Measurements from ENCODE around the gene BCL6B.

Gene BCL6B

DNA sequence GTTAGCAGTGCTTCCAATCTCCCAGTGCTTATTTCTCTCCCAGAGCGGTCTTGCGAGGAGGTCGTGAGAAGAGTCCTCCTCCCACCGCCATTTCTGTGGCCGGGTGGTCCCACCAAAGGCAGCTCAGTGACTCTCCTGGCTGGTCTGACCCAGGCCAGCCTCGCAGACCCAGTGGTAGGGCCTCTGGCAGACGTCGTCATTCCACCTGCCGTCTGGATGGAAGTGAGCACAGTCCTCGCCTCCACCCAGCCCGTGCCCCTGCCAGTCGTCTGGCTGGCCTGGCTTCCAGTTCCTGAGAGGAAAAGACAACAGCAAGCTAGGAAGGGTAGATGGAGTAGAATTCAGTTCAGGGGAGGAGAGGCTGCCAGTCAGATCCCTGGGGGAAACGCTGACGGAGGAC lies 52.1 kb downstream of the BCL6B start:
- DNase-seq (ENCODE audit: low read depth, low spot score), result no peak
- ChIA-PET CTCF (interaction anchor here (1.0 to 1.3 kb wide), 3 partner anchors 22 to 70 kb away, joined by 3 to 5 read pairs (median 4); no protein-coding TSS in a partner anchor), POLR2A (interaction anchor here (0.6 kb wide), 1 partner anchor 488 kb away, joined by 3 read pairs; no protein-coding TSS in a partner anchor)
- TF ChIP-seq, protein P1, sequence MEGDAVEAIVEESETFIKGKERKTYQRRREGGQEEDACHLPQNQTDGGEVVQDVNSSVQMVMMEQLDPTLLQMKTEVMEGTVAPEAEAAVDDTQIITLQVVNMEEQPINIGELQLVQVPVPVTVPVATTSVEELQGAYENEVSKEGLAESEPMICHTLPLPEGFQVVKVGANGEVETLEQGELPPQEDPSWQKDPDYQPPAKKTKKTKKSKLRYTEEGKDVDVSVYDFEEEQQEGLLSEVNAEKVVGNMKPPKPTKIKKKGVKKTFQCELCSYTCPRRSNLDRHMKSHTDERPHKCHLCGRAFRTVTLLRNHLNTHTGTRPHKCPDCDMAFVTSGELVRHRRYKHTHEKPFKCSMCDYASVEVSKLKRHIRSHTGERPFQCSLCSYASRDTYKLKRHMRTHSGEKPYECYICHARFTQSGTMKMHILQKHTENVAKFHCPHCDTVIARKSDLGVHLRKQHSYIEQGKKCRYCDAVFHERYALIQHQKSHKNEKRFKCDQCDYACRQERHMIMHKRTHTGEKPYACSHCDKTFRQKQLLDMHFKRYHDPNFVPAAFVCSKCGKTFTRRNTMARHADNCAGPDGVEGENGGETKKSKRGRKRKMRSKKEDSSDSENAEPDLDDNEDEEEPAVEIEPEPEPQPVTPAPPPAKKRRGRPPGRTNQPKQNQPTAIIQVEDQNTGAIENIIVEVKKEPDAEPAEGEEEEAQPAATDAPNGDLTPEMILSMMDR (IDR thresholded peaks at IDR 0.05; ENCODE audit: insufficient read depth, low read length, missing control alignments), result no peak
- H3K4me3 ChIP-seq (ENCODE audit: low read depth, low read length), result no peak overlapping the region

DNA sequence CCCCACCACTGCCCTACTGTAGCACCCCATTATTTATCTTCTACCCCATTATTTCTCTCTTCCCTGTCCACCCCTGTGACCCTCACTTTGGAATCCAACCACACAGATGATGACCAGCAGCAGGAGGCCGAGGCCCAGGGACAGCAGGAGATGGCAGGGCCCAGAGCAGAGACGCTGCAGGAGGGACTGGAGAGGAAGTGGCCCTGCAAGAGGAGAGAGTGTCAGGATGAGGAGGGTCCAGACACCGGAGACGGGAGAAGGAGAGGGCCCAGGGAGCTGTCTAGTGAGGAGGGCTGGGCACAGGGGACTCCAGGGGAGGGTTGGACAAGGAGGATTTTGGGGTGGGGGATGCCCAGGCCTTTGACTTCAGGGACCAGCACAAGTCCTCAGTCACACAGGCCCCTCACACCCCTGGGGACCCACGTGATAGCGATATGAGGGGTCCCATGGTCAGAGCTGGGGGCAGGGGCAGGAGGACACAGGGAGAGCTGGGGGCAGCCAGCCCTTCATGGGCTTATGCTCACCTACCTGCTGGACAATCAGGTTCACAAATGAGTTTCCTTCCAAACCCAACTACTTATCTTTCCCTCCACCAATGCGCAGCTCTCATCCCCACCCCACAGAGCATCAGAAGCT lies 55.2 kb downstream of the BCL6B start:
- ChIA-PET POLR2A (no interaction called here), CTCF (interaction anchor here (1.1 kb wide), 1 partner anchor 9 kb away, joined by 4 read pairs; no protein-coding TSS in a partner anchor)
- TF ChIP-seq, protein P1 (IDR thresholded peaks at IDR 0.05; ENCODE audit: insufficient read depth, low read length, missing control alignments), result no peak

DNA sequence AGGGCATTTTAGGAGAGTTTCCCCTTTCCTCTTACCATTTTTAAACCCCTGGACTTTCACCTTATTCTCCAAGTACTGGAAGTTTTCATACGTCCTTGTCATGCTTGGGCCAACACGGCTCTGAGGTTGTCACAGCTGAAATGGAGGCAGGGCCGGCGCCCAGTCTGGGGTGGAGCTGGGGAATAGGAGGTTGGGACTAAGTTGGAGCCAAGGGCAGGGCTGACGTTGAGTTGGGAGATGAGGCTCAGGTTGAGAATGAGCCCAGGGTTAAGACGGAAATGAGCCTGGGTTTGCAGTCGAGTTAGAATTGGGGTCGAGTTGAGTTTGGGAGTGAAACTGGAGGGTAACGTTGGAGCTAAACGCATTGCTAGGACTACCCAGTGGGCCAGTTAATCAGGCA lies 55.9 kb downstream of the BCL6B start:
- H3K4me3 ChIP-seq (ENCODE audit: low read depth, low read length), result no peak overlapping the region
- no peak for DNase-seq (ENCODE audit: low read depth, low spot score)
- ChIA-PET POLR2A (no interaction called here), CTCF (interaction anchor here (1.1 to 1.2 kb wide), 2 partner anchors 8 to 58 kb away, joined by 3 to 4 read pairs; no protein-coding TSS in a partner anchor)
- TF ChIP-seq, protein P1 (IDR thresholded peaks at IDR 0.05; ENCODE audit: insufficient read depth, low read length, missing control alignments), result no peak

More for the DNA sequence above, 55.2 kb downstream of the BCL6B start:
- H3K4me3 ChIP-seq (ENCODE audit: low read depth, low read length), result no peak overlapping the region
- DNase-seq (ENCODE audit: low read depth, low spot score), result no peak

Data from AG04449 (cell line).